Renal cortex interstitium (tissue), 11 donors: ENCODE results near the gene THAP7. TPM values are rescaled to one million over a fixed set of nuclear protein-coding genes. Genes with fewer than 3 reads are reported as not detected.
"Not testable (repeated sequence)": the region's sequence is repeated elsewhere in the genome, so short reads cannot be mapped to it uniquely, and the experiment has no call there.

ENCODE experiments used
- DNase-seq, 11 donors: peaks; one replicate each; pipeline ENCODE4 v3.0.0-alpha.2; 2013; ENCODE audit warnings: low read depth in 9 of 11, low spot score in 4 of 11; ENCODE audit errors: extremely low read depth in 1 of 11
- polyA plus RNA-seq, 3 donors: library from polyadenylated mRNA; unstranded; fragments of 120-200 nt; gene quantifications; one replicate each; pipeline ENCODE4 v1.2.1, GENCODE V29; 2013; ENCODE audit not compliant: insufficient read length in 3 of 3

Gene THAP7
- polyA plus RNA-seq, 3 donors, result 15.1 to 23.6 (median 18.1) TPM

DNA sequence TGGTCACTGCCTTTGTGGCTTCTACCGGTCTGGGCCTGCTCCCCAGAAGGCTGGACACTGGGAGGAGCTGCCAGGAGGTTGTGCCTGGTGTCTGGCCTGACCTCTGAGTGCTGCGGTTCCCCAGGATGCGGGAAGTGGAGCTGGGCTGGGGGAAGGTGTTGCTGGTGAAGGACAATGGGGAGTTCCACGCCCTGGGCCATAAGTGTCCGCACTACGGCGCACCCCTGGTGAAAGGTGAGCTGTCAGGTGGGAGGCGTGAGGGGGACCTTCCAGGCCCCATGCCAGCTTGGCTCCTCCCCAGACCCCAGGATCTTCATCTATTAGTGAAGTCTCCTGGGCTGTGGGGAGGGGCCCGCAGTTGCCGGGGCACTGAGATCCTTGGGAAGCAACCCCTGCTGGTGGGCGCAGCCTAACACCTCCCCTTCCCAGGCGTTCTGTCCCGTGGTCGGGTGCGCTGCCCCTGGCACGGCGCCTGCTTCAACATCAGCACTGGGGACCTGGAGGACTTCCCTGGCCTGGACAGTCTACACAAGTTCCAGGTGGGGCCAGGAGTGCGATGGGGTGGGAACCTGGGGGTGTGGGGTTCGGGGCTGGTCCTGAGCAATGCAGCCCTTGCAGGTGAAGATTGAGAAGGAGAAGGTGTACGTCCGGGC, 28.2 kb downstream of the THAP7 start:
- DNase-seq, result no peak

DNA sequence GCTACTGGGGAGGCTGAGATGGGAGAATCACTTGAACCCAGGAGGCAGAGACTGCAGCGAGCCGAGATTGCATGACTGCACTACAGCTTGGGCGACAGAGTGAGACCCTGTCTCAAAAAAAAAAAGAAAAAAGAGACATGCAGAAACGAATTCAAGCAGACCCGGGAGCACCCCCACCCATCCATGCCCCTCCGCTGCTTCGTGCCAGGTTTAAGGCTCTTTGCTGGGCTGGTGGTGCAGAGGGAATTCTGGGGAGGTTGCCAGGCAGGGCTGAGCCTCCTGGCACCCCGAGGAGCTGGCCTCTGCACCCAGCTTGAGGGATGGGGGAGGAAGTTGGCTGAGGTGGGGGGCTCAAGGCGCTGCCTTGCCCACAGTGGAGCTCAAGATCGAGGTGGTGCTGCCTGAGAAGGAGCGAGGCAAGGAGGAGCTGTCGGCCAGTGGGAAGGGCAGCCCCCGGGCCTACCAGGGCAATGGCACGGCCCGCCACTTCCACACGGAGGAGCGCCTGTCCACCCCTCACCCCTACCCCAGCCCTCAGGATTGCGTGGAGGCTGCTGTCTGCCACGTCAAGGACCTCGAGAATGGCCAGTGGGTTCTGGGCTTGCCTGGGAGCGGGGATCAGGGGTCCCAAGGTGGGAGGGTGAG, 28.9 kb downstream of the THAP7 start:
- no peak for DNase-seq

DNA sequence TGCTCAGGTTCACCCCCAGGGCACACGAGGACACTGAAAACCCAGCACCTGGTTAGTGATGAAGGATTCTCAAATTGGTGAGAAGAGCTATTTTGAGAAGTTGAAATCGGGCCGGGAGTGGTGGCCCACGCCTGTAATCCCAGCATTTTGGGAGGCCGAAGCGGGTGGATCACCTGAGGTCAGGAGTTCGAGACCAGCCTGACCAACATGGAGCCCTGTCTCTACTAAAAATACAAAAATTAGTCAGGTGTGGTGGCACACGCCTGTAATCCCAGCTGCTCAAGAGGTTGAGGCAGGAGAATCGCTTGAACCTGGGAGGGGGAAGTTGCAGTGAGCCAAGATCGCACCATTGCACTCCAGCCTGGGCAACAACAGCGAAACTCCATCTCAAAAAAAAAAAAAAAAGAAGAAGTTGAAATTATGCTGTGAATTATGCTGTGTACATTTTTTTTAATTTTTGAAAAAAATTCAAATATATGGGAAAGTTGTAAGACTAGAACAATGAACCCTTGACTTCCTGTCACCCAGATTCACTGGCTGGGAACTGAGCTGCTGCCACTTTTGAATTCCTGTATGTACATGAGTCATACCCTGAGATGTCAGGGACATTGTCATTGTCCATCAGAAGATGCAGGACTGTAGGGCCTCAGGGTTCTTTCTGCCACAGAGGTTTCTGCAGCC, 29.8 kb downstream of the THAP7 start:
- DNase-seq, result not testable (repeated sequence)

DNA sequence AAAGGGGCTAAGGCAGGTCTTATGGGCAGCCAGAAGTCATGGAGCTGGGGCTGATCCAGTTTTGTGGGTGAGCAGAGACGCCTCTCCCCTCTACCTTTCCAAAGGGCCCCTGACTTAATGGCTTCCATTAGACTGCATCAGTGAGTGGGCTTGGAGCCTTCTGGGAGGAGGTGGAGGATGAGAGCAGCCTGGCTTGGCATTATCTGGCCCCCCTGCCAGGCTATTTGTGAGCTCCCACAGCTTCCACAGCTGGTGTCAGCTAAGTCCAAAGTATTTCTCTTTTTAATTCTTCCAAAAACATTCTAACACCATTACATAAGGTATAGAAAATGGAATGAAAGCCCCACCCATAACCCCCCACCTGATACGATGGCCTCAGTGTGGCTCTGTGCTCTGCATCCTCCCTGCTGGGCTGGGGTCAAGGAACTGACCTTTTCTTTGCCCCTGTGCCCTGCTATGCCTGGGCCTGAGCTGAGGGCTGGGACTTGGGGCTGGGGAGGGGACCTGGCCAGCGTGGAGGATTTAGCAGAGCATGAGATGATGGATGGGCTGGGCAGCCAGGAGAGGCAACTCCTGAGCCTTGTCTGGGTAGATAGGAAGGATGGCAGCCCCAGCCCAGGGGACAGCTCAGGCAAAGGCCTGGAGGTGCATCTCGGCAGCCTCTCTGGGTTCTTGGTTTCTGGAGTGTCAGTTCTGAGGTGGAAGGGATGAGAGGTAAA, 30.8 kb downstream of the THAP7 start:
- DNase-seq, result no peak

DNA sequence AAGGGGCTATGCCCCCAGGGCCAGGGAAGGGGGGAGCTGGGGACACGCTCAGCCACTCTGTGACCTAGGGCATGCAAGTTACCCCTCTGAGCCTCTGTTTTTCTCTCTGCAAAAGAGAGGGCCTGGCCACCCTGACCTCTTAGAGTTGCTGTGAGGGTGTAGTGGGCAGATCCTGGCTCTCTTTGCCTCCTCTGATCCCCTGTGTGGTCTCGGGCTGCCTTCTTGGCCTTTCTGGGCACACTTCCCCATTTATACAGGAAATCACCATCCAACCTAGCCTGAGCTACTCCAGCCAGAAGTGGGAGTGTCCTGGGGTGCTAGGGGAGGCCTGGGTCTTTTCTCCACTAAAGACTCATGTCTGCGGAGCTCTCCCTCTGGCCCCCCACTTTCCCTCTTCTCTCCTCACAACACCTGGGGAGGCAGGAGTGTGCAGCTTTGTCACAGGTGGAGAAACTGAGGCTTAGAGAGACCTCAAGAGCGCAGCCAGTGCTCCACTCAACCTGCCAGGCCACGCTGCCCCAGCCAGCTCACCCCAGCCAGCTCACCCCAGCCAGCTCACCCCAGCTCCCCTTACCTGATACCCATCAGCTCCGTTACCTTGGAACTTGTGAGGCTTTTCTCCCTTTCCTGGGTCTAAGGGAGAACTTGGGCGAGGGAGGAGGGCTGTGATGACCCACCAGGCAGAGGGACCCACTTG, 33.5 kb downstream of the THAP7 start:
- DNase-seq, result no peak

DNA sequence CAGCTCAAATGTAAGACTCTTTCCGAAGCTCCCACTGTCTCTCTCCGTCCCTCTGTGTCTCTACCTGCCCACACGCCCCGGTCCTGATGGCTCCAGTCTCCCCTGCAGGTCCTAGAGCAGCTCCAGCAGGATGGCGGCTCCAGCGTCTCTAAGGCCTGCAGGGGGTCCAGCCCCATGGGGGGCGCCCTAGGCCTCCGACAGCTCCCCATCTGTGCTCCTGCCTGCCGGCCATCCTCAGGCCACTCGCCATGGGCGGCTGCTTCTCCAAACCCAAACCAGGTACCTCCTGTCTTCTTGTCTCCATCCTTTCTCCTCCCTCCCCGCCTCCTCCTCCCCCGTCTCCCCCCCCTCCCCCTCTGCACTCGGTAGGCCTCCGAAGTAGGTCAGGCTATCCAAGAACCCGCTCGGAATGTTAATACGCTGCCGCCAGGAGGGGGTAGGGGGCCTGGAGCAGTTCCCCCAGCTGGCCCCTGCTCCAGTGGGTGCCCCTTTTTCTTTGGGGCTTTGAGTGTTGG, 34.2 kb downstream of the THAP7 start:
- no peak for DNase-seq

DNA sequence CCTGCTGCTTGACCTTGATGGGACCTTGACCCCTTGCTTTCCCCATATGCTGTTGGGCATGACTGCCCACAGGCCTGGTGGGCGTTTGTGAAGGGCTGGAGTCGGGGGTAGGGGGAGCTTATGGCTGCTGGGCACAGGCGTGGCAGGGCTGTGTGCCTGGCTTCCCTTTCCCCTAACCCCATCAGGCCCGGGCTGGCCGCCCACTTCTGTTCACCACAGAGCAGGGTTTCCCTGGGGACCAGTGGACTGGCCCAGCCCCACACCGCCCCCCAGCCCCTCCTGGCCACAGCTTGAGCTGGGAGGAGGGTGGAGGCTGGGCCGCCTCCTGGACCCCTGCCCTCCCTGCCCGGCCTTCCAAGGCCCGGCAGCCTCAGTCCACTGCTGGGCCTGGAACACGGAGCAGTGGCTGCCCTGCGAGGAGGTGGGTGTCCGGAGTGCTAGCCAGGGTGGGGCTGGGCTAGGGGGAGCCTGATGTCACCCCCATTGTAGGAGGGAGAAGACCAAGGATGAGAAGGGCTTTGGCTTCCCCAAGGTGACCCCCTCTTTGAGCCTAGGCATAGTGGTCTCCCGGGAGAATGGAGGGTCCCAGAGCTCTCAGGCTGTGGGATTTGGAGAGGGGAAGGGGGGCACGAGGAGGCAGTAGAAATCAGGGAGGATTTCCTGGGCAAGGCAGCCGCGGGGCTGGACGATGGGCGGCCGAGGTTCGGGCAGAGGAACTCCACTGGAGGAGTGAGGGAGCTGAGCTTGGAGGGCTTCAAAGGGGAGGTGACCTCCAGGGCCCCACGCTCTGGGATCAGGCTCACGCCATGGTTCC, 34.8 kb downstream of the THAP7 start, which contains the start of gene AIFM3:
Gene AIFM3 (plus strand): TSS at position 373 of the 814 bp plus-strand sequence. CDS start 690 bp downstream, outside the sequence.
- no peak for DNase-seq

DNA sequence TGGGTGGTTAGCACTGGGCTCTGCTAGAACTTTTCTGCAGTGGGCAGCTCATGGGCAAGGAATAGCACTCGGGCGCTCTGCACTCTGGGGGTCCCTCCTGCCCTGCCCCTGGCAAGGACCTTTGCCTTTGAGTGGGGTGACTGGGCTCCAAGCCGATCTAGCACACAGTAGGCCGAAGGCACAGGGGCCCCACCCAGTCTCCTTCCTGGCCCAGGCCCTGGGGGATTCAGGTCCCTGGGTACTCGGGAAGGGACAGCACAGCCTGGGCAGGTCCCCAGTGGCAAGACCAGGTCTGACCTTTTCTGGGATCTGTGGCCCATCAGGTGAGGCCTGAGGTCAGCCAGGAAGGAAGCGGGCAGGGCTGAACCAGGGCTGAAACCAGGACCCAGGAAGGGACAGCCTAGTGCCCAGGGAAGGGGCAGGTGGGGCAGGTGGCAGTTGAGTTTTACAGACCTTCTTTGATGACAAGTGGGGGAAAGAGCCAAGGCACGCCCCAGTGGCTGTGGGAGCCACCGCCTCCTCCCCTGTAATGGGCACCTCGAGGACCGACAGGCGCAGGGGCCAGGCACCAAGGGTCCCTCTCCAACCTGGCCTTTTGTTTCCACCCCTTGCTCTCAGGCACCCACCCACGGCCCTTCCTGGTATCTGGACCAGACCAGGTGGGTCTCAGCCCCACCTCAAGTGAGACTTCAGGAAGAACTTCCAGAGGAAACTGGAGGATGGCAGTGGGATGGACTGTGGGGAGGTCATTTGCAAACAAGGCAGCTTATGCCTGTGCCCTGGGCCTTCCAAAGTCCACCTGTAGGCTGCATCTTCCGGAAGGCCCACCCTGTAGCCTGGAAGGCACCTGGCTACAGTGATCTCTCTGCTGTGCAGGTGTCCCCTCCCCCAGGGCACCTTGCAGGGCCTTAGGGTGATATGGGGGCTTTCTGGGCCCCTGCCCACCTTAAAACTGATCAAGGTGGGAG, 35.7 kb downstream of the THAP7 start:
- DNase-seq, result no peak

DNA sequence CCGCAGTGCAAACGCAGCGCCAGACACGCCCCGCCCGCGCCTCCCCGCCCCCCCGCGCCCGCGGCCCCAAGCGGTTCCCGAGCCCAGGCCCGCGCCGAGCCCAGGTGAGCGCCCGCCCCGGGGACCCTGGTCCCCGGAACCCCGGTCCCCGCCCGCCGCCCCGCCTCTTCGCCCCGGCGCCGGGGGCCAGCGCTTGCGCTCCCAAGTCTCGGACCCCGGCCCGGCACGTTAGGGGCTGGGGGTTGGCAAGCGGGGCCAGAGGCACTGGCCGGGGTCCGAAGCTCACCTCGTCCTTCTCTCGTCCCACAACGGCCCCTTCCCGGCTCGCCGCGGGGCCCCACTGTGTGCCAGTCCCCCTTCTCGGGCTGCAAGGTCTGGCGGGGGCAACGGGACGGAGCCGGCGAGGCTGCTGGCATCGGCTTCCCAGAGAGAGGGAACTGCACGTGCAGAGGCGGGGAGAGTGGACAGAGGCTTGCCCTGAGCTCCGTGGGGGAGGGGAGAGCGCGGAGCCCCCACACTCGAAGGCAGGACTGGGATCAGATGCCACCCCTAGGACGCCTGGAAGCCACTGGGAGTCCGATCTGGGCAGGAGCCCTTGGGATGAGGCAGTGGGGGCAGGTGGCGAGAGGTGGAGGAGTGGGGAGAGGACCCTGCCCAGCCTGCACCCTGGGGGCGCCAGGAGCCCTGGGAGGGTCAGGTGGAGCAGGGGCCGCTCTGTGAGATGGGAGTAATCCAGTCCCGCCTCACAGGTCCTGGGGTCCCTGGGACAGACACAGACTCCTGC, 36.6 kb downstream of the THAP7 start:
- no peak for DNase-seq

DNA sequence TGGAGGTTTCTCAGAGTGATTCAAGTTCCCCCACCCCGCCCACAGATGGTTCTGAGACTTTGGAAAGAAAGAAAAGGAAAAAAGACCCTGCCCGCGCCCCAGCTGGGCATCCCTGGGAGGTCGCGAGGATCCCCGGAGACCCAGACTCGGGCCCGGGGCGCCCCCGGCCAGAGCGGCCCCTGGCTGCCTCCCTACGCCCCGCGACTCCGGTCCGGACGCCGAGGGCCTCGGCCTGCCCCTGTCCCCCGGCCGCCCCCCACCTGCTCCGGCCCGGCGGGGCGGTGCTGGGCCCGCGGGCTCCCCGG, 37.2 kb downstream of the THAP7 start:
- DNase-seq, result no peak

DNA sequence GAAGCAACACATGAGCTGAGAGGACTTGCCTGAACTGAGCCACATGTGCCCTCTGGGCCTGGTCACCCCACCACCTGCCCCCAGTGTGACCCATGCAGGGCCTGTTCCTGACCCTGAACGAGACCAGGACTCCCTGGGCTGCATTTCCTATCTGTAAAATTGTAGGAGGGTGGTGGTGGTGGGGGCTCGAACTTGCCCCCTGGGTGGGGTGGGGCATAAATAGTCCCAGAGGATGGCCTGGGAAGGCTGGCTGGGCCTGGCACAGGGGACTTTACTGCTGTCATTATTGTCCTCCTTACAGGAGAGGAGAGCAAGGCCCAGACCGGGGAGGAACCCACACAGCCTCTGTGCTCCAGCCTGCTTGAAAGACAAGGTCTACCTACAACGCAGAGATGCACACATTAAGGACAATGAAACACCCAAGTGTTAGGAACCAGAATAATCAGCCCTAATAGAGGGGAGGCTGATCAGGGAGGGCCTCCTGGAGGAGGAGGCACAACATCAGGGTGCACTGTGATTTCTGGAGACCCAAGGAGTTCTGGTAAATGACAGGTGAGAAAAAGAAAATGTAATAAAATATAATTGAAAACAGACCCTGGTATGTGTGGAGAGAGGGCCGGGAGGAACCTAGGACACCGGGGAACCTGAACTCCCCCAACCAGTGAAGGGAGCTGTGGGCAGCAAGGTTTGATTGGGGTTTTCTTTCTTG, 37.7 kb downstream of the THAP7 start:
- no peak for DNase-seq

DNA sequence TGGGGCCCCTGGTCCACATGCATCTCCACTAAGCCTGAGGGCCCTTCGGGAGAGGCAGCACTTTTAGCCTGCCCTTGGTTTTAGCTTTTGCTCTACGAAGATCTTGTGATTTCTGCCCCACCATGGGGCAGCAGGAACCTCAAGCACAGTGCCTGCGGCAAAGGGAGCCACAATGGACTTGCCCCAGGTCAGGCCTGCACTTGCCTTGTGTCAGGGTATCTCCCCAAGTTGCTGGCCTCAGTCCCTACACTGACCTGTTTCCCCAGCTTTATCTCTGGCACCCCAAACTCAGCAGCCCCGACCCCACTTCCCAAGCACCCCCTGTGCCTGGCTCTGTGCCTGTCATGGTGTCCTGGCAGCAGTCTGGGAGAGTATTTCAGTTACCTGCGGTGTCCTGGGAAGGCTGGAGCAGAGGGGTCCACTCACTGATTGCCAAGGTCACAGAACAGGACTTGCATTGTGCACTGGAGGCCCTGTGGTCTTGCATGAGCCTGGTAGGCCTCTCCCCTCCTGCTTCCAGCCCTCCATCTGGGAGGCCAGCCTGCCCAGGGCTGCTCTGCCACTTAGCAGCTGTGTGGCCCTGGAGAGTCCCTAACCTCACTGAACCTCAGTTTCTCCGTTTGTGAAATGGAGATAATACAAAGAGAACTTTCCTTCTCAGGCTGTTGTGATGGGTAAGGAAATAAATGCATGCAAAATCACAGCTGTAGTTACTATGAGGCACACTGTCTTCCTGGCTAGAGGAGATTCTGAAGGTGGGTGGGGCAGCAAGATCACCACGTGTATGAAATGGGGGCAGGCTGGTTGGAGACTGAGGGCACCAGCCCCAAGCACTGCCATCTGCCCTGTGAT, 38.5 kb downstream of the THAP7 start:
- DNase-seq, result no peak

DNA sequence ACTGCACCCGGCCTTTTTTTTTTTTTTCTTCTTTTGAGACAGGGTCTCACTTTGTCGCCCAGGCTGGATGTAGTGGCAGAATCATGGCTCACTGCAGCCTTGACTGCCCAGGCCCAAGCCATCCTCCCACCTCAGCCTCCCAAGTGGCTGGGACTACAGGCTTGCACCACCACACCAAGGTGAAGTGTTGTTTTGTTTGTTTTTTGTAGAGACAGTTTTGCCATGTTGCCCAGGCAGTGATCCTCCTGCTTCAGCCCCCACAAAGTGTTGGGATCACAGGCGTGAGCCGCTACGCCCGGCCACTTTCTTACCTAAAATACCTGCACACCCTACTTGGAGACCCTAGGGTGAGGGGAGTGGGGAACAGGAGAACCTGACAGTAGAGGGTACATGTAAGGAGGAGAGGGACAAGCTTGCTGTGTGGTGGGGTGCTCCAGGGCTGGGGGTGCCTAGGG, 39.4 kb downstream of the THAP7 start:
- DNase-seq, result no peak

DNA sequence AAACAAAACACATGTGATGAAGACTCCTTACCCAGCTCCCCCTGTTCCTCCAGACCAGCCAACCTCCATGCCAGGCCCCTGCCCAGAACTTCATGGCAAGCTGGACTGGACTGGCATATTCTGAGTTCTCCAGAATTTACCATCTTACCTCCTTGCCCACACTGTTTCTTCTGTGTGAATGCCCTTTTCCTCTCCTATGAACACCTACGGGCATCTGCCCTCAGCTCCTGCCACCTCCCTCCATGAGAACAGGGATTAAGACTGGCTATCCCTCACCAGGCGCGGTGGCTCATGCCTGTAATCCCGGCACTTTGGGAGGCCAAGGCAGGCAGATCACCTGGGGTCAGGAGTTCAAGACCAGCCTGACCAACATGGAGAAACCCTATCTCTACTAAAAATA, 41.3 kb downstream of the THAP7 start:
- DNase-seq, result no peak
